Measurements from ENCODE around the gene LIMD2.

The LIMD2 gene

GRCh38 chr17:63700528-63701455, 867 bp upstream of the LIMD2 start:
- TF ChIP-seq ZFX (IDR thresholded peaks at IDR 0.05) (no peak), CTCF (conservative IDR thresholded peaks at IDR 0.05) (no peak)
- H3K27ac ChIP-seq, result no peak overlapping the region

GRCh38 chr17:63698886-63699637, 863 bp downstream of the LIMD2 start:
- H3K27ac ChIP-seq, result no peak overlapping the region
- TF ChIP-seq ZFX (IDR thresholded peaks at IDR 0.05) (no peak), CTCF (conservative IDR thresholded peaks at IDR 0.05) (no peak)

GRCh38 chr17:63698381-63698885, 1.5 kb downstream of the LIMD2 start:
- no peak for TF ChIP-seq ZFX (IDR thresholded peaks at IDR 0.05)
- TF ChIP-seq CTCF (conservative IDR thresholded peaks at IDR 0.05), result no peak

GRCh38 chr17:63697341-63698286, 2.3 kb downstream of the LIMD2 start:
- H3K27ac ChIP-seq, result no peak overlapping the region
- TF ChIP-seq ZFX (IDR thresholded peaks at IDR 0.05), result no peak
- peak; percentile 75 for TF ChIP-seq CTCF (conservative IDR thresholded peaks at IDR 0.05)

More at GRCh38 chr17:63698381-63698885, 1.5 kb downstream of the LIMD2 start:
- H3K27ac ChIP-seq, result no peak overlapping the region

GRCh38 chr17:63696381-63696961, 3.5 kb downstream of the LIMD2 start:
- no peak overlapping the region for H3K27ac ChIP-seq
- TF ChIP-seq ZFX (IDR thresholded peaks at IDR 0.05), result no peak
- no peak; the same call in 1 of the 2 replicates for TF ChIP-seq CTCF (conservative IDR thresholded peaks at IDR 0.05)

GRCh38 chr17:63695889-63696288, 4.0 kb downstream of the LIMD2 start:
- TF ChIP-seq ZFX (IDR thresholded peaks at IDR 0.05) (no peak), CTCF (conservative IDR thresholded peaks at IDR 0.05) (no peak)

More at GRCh38 chr17:63695889-63696288, 4.0 kb downstream of the LIMD2 start:
- H3K27ac ChIP-seq, result no peak overlapping the region

Data from C4-2B (cell line).